ENCODE measurements around the gene WDR33.

The WDR33 gene

GRCh38 chr2:127672341-127673224 is 138.4 kb downstream of the WDR33 start:
- DNase-seq (ENCODE audit: low read depth): no peak

- DNase-seq (ENCODE audit: low read depth): no peak
Measured at GRCh38 chr2:127671557-127672302, 139.2 kb downstream of the WDR33 start.

- DNase-seq (ENCODE audit: low read depth): no peak
Measured at GRCh38 chr2:127670957-127671290, 140.0 kb downstream of the WDR33 start.

GRCh38 chr2:127670055-127670956 is 140.7 kb downstream of the WDR33 start:
- DNase-seq (ENCODE audit: low read depth): no peak

- no peak for DNase-seq (ENCODE audit: low read depth)
Measured at GRCh38 chr2:127669056-127669455, 141.9 kb downstream of the WDR33 start.

- no peak for DNase-seq (ENCODE audit: low read depth)
Measured at GRCh38 chr2:127665267-127665893, 145.6 kb downstream of the WDR33 start.

GRCh38 chr2:127664895-127665225 is 146.1 kb downstream of the WDR33 start:
- no peak for DNase-seq (ENCODE audit: low read depth)

GRCh38 chr2:127664065-127664894 is 146.7 kb downstream of the WDR33 start:
- no peak for DNase-seq (ENCODE audit: low read depth)

- no peak for DNase-seq (ENCODE audit: low read depth)
Measured at GRCh38 chr2:127663566-127664064, 147.4 kb downstream of the WDR33 start.

- DNase-seq (ENCODE audit: low read depth): no peak
Measured at GRCh38 chr2:127662937-127663565, 147.9 kb downstream of the WDR33 start.

- DNase-seq (ENCODE audit: low read depth): no peak
Measured at GRCh38 chr2:127661949-127662510, 148.9 kb downstream of the WDR33 start.

- no peak for DNase-seq (ENCODE audit: low read depth)
Measured at GRCh38 chr2:127661072-127661649, 149.8 kb downstream of the WDR33 start.

GRCh38 chr2:127660291-127660578 is 150.7 kb downstream of the WDR33 start:
- DNase-seq (ENCODE audit: low read depth): no peak

GRCh38 chr2:127659408-127660290 is 151.3 kb downstream of the WDR33 start:
- DNase-seq (ENCODE audit: low read depth): no peak

GRCh38 chr2:127658641-127659407 is 152.1 kb downstream of the WDR33 start:
- no peak for DNase-seq (ENCODE audit: low read depth)

GRCh38 chr2:127658146-127658545 is 152.8 kb downstream of the WDR33 start:
- DNase-seq (ENCODE audit: low read depth): no peak

GRCh38 chr2:127657232-127657595 is 153.8 kb downstream of the WDR33 start:
- no peak for DNase-seq (ENCODE audit: low read depth)

- DNase-seq (ENCODE audit: low read depth): no peak
Measured at GRCh38 chr2:127656569-127657231, 154.3 kb downstream of the WDR33 start.

All from fibroblast of the conjunctiva (primary cell).